ENCODE measurements around the gene NARF.
"Not testable (repeated sequence)": the region's sequence is repeated elsewhere in the genome, so short reads cannot be mapped to it uniquely, and the experiment has no call there.

NARF gene

GRCh38 chr17:82446124-82446523, 12.4 kb upstream of the NARF start:
- no peak for DNase-seq (ENCODE audit: low spot score)

GRCh38 chr17:82446649-82447048, 11.9 kb upstream of the NARF start:
- no peak for DNase-seq (ENCODE audit: low spot score)

GRCh38 chr17:82447876-82448275, 10.7 kb upstream of the NARF start:
- DNase-seq (ENCODE audit: low spot score) = no peak

GRCh38 chr17:82449131-82449882, 9.2 kb upstream of the NARF start:
- no peak for DNase-seq (ENCODE audit: low spot score)

GRCh38 chr17:82449883-82450356, 8.6 kb upstream of the NARF start:
- peak; percentile 9 for DNase-seq (ENCODE audit: low spot score)

GRCh38 chr17:82450357-82451106, 8.0 kb upstream of the NARF start, which contains the start of gene CYBC1:
Gene CYBC1, minus strand, starts transcription at chr17:82450752. Its CDS starts 1,498 bp downstream, at chr17:82449254.
- DNase-seq (ENCODE audit: low spot score) = peak; percentile 95

GRCh38 chr17:82452162-82452561, 6.4 kb upstream of the NARF start:
- peak; percentile 9 for DNase-seq (ENCODE audit: low spot score)

GRCh38 chr17:82453151-82453550, 5.4 kb upstream of the NARF start:
- not testable (repeated sequence) for DNase-seq (ENCODE audit: low spot score)

- DNase-seq (ENCODE audit: low spot score) = not testable (repeated sequence)
Observed at GRCh38 chr17:82453706-82454105, 4.8 kb upstream of the NARF start.

- DNase-seq (ENCODE audit: low spot score) = peak; percentile 61
Observed at GRCh38 chr17:82457073-82457928, 1.2 kb upstream of the NARF start.

- peak; percentile 97 for DNase-seq (ENCODE audit: low spot score)
Observed at GRCh38 chr17:82457929-82458178, 687 bp upstream of the NARF start.

GRCh38 chr17:82458885-82459424, 414 bp downstream of the NARF start:
- no peak for DNase-seq (ENCODE audit: low spot score)

GRCh38 chr17:82459936-82460335, 1.4 kb downstream of the NARF start:
- peak; percentile 39 for DNase-seq (ENCODE audit: low spot score)

- DNase-seq (ENCODE audit: low spot score) = peak; percentile 96
Observed at GRCh38 chr17:82461827-82462524, 3.4 kb downstream of the NARF start.

- peak; percentile 68 for DNase-seq (ENCODE audit: low spot score)
Observed at GRCh38 chr17:82463391-82463790, 4.8 kb downstream of the NARF start.

GRCh38 chr17:82463925-82464566, 5.5 kb downstream of the NARF start:
- DNase-seq (ENCODE audit: low spot score) = peak; percentile 72

- no peak for DNase-seq (ENCODE audit: low spot score)
Observed at GRCh38 chr17:82464567-82464929, 6.0 kb downstream of the NARF start.

- DNase-seq (ENCODE audit: low spot score) = peak; percentile 84
Observed at GRCh38 chr17:82465023-82465603, 6.6 kb downstream of the NARF start.

GRCh38 chr17:82468692-82469091, 10.2 kb downstream of the NARF start:
- DNase-seq (ENCODE audit: low spot score) = no peak

GRCh38 chr17:82470065-82470464, 11.5 kb downstream of the NARF start:
- no peak for DNase-seq (ENCODE audit: low spot score)
